ENCODE measurements around the gene DHX57.

The DHX57 gene

DNA sequence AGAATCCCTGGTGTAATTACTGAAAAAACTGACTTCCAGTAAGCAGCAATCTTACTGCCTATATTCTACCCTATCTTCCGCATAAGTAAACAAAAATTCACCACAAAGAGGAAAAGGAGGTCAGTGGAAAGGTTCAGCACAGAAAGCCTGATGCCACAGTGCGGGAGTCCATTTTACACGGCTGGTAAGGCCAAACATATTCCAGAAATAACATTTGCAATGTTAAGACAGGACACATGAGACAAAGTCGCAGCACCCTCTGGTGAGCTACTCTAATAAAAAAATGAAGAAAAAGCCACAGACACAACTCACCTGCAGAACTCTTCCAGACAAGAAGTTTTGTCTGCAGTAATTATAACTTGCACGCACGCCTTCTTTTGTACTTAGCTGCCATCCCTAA, 57.2 kb downstream of the DHX57 start:
- TF ChIP-seq POLR2AphosphoS5 (IDR thresholded peaks at IDR 0.05; ENCODE audit: low read depth) (no peak), SPI1 (IDR thresholded peaks at IDR 0.05; ENCODE audit: borderline replicate concordance, low read depth) (no peak)
- TF ChIP-seq, protein P1, sequence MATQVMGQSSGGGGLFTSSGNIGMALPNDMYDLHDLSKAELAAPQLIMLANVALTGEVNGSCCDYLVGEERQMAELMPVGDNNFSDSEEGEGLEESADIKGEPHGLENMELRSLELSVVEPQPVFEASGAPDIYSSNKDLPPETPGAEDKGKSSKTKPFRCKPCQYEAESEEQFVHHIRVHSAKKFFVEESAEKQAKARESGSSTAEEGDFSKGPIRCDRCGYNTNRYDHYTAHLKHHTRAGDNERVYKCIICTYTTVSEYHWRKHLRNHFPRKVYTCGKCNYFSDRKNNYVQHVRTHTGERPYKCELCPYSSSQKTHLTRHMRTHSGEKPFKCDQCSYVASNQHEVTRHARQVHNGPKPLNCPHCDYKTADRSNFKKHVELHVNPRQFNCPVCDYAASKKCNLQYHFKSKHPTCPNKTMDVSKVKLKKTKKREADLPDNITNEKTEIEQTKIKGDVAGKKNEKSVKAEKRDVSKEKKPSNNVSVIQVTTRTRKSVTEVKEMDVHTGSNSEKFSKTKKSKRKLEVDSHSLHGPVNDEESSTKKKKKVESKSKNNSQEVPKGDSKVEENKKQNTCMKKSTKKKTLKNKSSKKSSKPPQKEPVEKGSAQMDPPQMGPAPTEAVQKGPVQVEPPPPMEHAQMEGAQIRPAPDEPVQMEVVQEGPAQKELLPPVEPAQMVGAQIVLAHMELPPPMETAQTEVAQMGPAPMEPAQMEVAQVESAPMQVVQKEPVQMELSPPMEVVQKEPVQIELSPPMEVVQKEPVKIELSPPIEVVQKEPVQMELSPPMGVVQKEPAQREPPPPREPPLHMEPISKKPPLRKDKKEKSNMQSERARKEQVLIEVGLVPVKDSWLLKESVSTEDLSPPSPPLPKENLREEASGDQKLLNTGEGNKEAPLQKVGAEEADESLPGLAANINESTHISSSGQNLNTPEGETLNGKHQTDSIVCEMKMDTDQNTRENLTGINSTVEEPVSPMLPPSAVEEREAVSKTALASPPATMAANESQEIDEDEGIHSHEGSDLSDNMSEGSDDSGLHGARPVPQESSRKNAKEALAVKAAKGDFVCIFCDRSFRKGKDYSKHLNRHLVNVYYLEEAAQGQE (IDR thresholded peaks at IDR 0.05; ENCODE audit: insufficient replicate concordance, low read depth) = no peak
- TF ChIP-seq, protein P2, sequence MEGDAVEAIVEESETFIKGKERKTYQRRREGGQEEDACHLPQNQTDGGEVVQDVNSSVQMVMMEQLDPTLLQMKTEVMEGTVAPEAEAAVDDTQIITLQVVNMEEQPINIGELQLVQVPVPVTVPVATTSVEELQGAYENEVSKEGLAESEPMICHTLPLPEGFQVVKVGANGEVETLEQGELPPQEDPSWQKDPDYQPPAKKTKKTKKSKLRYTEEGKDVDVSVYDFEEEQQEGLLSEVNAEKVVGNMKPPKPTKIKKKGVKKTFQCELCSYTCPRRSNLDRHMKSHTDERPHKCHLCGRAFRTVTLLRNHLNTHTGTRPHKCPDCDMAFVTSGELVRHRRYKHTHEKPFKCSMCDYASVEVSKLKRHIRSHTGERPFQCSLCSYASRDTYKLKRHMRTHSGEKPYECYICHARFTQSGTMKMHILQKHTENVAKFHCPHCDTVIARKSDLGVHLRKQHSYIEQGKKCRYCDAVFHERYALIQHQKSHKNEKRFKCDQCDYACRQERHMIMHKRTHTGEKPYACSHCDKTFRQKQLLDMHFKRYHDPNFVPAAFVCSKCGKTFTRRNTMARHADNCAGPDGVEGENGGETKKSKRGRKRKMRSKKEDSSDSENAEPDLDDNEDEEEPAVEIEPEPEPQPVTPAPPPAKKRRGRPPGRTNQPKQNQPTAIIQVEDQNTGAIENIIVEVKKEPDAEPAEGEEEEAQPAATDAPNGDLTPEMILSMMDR (IDR thresholded peaks at IDR 0.05; ENCODE audit: insufficient read depth, low read length) = no peak
- H3K4me3 ChIP-seq (replicated peaks; ENCODE audit: insufficient read depth, low read length) = no peak overlapping the region
- no peak overlapping the region for H3K27ac ChIP-seq (replicated peaks)
- DNase-seq (ENCODE audit: low read depth in 1 of 2, low spot score in 1 of 2) = no peak
- no peaks in the 10 kb centered on the region for H3K27me3 ChIP-seq (ENCODE audit: insufficient read depth, poor library complexity, severe bottlenecking)

DNA sequence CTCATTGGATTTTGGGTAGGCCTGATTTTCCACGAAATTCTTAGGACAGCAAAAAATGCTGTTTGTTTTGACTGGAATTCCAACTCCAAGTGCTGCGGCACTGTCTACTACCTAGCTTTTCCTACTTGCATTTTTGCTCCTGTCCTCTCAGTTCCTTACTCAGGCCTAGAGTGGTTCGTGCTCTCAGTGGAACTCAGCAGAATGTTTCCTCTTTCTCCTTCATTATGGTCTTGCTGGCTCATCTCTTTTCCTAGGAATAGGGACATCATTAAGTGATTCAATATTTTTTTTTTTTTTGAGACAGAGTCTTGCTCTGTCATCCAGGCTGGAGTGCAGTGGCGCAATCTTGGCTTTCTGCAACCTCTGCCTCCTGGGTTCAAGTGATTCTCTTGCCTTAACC, 59.8 kb downstream of the DHX57 start:
- no peak overlapping the region for H3K4me3 ChIP-seq (replicated peaks; ENCODE audit: insufficient read depth, low read length)
- H3K27ac ChIP-seq (replicated peaks) = no peak overlapping the region
- DNase-seq (ENCODE audit: low read depth in 1 of 2, low spot score in 1 of 2) = no peak
- no peaks in the 10 kb centered on the region for H3K27me3 ChIP-seq (ENCODE audit: insufficient read depth, poor library complexity, severe bottlenecking)
- TF ChIP-seq GABPA (IDR thresholded peaks at IDR 0.05; ENCODE audit: low read depth) = no peak
- TF ChIP-seq SPI1 (IDR thresholded peaks at IDR 0.05; ENCODE audit: borderline replicate concordance, low read depth) = no peak
- TF ChIP-seq, protein P2 (IDR thresholded peaks at IDR 0.05; ENCODE audit: insufficient read depth, low read length) = no peak
- TF ChIP-seq POLR2AphosphoS5 (IDR thresholded peaks at IDR 0.05; ENCODE audit: low read depth) = no peak
- TF ChIP-seq, protein P1 (IDR thresholded peaks at IDR 0.05; ENCODE audit: insufficient replicate concordance, low read depth) = no peak

DNA sequence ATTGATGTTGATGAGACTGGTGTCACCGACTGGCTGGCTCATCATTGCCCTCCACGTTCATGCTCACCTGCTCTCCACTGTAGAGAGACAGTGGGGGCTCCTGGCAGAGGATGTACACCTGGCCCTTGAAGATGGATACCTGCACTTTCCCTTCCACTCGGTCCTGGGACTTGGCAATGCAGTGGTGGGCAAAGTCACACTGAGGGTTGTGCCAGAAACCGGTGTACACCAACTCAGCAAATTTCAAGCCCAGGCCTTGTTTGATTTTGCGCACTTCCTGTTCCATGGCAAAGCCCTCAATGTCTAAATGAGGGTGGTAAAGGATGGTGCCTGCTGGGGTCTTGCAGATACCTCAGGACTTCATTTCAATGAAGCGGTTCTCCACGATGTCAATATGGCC, 65.2 kb downstream of the DHX57 start:
- TF ChIP-seq, protein P2 (IDR thresholded peaks at IDR 0.05; ENCODE audit: insufficient read depth, low read length) = no peak
- TF ChIP-seq GABPA (IDR thresholded peaks at IDR 0.05; ENCODE audit: low read depth) (no peak), SPI1 (IDR thresholded peaks at IDR 0.05; ENCODE audit: borderline replicate concordance, low read depth) (no peak), POLR2AphosphoS5 (IDR thresholded peaks at IDR 0.05; ENCODE audit: low read depth) (no peak)
- TF ChIP-seq, protein P1 (IDR thresholded peaks at IDR 0.05; ENCODE audit: insufficient replicate concordance, low read depth) = no peak
- no peak for DNase-seq (ENCODE audit: low read depth in 1 of 2, low spot score in 1 of 2)
- no peak overlapping the region for H3K27ac ChIP-seq (replicated peaks)
- H3K4me3 ChIP-seq (replicated peaks; ENCODE audit: insufficient read depth, low read length) = no peak overlapping the region
- no peaks in the 10 kb centered on the region for H3K27me3 ChIP-seq (ENCODE audit: insufficient read depth, poor library complexity, severe bottlenecking)

All from HL-60 (cell line).